ENCODE results near the gene NUDT19.

GRCh38 chr19:32646556-32646955, 45.1 kb upstream of the NUDT19 start:
- no peak for TF ChIP-seq CEBPZ (IDR thresholded peaks at IDR 0.05; ENCODE audit: low read depth, low read length)
- TF ChIP-seq CTCF (IDR thresholded peaks at IDR 0.05 in 2 of 3, conservative IDR thresholded peaks at IDR 0.05 in 1 of 3; ENCODE audit: control insufficient read depth in 2 of 3, extremely low read depth in 1 of 3, insufficient read depth in 1 of 3, low read depth in 3 of 3, low read length in 3 of 3) = no peak
- TF ChIP-seq NBN (IDR thresholded peaks at IDR 0.05) = no peak
- TF ChIP-seq ZBTB33 (IDR thresholded peaks at IDR 0.05) = no peak
- no peak for TF ChIP-seq REST (IDR thresholded peaks at IDR 0.05; ENCODE audit: low read depth, low read length)
- TF ChIP-seq SMC3 (IDR thresholded peaks at IDR 0.05; ENCODE audit: borderline replicate concordance, low read length) = no peak
- no peak for TF ChIP-seq NFYB (IDR thresholded peaks at IDR 0.05; ENCODE audit: insufficient read depth, low read depth, low read length)
